Right atrium auricular region (tissue), 2 donors: ENCODE data around the gene RPS6KA1. TPM values are rescaled to one million over a fixed set of nuclear protein-coding genes. Genes with fewer than 3 reads are reported as not detected.
A peak's percentile ranks its signal among the peaks of the same experiment; 100 is the strongest.
"Not testable (repeated sequence)": the region's sequence is repeated elsewhere in the genome, so short reads cannot be mapped to it uniquely, and the experiment has no call there.

Source experiments
- DNase-seq: peaks from one replicate; pipeline ENCODE4 v3.0.0-alpha.2; 2019; ENCODE audit warnings: low spot score
- H3K27ac ChIP-seq, 2 donors: fragments of 200-600 bp; sonication (generic); 1 replicate in 1 of 2; 2 replicates in 1 of 2; pipeline ENCODE4 v1.5.1; 2016 to 2019
- H3K27me3 ChIP-seq, 2 donors: fragments of 200-600 bp; sonication (generic); one replicate each; pipeline versions ENCODE4 v1.5.1 to v1.6.0; 2017 to 2019
- H3K36me3 ChIP-seq: fragments of 200-600 bp; sonication (generic); one replicate; pipeline ENCODE4 v1.5.1; 2016
- H3K4me1 ChIP-seq, 2 donors: fragments of 200-600 bp; sonication (generic); one replicate each; pipeline versions ENCODE4 v1.5.1 to v1.6.0; 2017 to 2019
- H3K4me3 ChIP-seq, 2 donors: fragments of 200-600 bp; sonication (generic); 1 replicate in 1 of 2; 2 replicates in 1 of 2; pipeline ENCODE4 v1.5.1; 2017 to 2019; ENCODE audit warnings: mild to moderate bottlenecking in 1 of 2, moderate library complexity in 1 of 2
- H3K9me3 ChIP-seq, 2 donors: fragments of 200-600 bp; sonication (generic); one replicate each; pipeline ENCODE4 v1.5.1; 2019
- total RNA-seq, 2 donors: library from RNA; depleted of rRNA; stranded (reverse); fragments of >200 nt; gene quantifications; one replicate each; pipeline ENCODE4 v1.1.0, GENCODE V29; 2016
- TF ChIP-seq, protein P1 (sequence below), 2 donors: fragments of 200-600 bp; sonication (generic); IDR thresholded peaks; one replicate each; pipeline ENCODE4 v1.5.1; 2019; ENCODE audit warnings: antibody characterized with exemption in 2 of 2

Gene RPS6KA1
- total RNA-seq, 2 donors from 2014 or later = 1.8 to 6.9 TPM

DNA sequence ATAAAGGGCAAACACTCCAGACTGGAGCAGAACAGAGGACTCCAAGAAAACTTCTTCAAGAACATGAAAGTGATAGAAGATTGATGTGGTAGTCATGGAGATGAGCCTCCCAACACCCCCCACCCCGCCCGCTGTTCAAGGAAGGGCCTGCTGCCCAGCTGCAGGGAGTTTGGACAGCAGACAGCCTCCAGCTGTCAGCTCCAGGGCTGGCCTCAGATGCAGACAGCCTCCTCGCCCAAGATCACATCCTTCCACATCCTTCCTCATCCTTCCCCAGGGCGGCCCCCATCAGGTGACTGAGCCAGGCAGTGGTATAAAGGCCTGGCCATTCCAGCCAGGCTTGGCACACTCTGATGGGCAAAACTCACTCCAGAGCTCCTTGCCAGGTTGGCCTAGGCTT lies 32.7 kb upstream of the RPS6KA1 start:
- no peak for DNase-seq
- no peak overlapping the region for H3K27ac ChIP-seq
- no peaks in the 10 kb centered on the region for H3K27me3 ChIP-seq

DNA sequence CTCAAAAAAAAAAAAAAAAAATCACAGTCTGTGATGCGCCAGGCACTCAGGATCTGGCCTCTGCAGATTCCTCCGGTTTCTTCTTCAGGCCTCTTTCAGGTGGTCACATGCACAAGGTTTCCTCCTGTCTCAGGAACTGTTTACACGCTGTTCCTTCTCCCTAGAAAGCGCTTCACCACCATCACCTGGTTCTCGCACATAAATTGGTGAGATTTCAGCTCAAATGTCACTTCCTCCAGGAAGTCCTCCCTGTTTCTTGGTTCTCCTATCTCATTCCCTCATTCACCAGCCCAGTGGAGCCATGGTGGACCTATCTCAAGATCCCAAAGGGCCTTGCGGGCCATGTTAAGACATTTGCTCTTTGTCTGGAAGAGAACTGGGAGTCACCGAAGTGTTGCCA lies 30.7 kb upstream of the RPS6KA1 start:
- Histone ChIP-seq H3K4me3 (no peak overlapping the region), H3K4me1 (peaks cover 0 to 18% of the 10 kb centered on the region in 2 donors), H3K27ac (no peak overlapping the region), H3K36me3 (no peaks in the 10 kb centered on the region), H3K27me3 (no peaks in the 10 kb centered on the region), H3K9me3 (no peaks in the 10 kb centered on the region)
- TF ChIP-seq, protein P1, sequence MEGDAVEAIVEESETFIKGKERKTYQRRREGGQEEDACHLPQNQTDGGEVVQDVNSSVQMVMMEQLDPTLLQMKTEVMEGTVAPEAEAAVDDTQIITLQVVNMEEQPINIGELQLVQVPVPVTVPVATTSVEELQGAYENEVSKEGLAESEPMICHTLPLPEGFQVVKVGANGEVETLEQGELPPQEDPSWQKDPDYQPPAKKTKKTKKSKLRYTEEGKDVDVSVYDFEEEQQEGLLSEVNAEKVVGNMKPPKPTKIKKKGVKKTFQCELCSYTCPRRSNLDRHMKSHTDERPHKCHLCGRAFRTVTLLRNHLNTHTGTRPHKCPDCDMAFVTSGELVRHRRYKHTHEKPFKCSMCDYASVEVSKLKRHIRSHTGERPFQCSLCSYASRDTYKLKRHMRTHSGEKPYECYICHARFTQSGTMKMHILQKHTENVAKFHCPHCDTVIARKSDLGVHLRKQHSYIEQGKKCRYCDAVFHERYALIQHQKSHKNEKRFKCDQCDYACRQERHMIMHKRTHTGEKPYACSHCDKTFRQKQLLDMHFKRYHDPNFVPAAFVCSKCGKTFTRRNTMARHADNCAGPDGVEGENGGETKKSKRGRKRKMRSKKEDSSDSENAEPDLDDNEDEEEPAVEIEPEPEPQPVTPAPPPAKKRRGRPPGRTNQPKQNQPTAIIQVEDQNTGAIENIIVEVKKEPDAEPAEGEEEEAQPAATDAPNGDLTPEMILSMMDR (IDR thresholded peaks at IDR 0.05) = no peak
- DNase-seq = no peak

More for the DNA sequence above, 32.7 kb upstream of the RPS6KA1 start:
- TF ChIP-seq, protein P1 (IDR thresholded peaks at IDR 0.05) = no peak
- Histone ChIP-seq H3K9me3 (no peaks in the 10 kb centered on the region), H3K4me3 (no peak overlapping the region), H3K36me3 (no peaks in the 10 kb centered on the region), H3K4me1 (peaks cover 0 to 17% of the 10 kb centered on the region in 2 donors)

DNA sequence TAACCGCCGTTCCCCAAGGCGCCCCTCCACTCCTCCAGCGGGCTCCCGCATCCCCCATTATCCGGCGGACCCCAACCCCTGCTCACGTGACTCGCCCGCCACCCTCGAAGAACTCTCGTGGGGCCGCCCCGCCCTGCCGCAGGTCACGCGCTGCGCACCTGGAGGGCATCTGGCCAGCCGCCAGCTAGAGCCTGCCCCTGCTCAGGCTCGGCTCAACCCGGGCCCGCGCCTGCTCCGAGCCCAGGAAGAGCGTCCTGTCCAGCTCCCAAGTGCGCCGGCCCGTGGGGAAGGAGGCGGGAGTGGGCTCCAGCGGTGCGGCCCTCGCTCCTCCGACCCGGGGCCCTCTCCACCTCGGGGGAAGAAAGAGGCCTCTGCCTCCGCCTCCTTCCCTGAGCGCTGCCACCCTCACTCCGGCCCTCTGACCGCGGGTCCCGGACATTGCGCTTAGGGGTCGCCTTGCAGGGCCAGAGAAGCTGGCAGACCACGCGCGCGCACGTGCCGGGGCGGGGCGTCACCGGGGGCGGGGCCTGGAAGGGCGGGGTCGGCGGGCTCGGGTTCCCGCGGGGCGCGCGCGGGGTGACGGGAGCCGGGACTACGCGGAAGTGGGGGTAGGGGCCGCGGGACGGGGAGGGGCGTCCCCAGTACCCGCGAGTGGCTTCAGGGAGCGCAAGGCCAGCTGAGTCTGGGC lies 28.9 kb upstream of the RPS6KA1 start:
- H3K9me3 ChIP-seq = no peaks in the 10 kb centered on the region
- TF ChIP-seq, protein P1 (IDR thresholded peaks at IDR 0.05) = peak in 1 of 2 donors; percentile 44
- DNase-seq = peak; percentile 78
- H3K27ac ChIP-seq = peak overlapping the region; percentile 89 to 93
- H3K27me3 ChIP-seq = no peaks in the 10 kb centered on the region
- H3K4me3 ChIP-seq = peak overlapping the region; percentile 70 to 72
- H3K4me1 ChIP-seq = peaks cover 0 to 18% of the 10 kb centered on the region in 2 donors
- H3K36me3 ChIP-seq = no peaks in the 10 kb centered on the region

DNA sequence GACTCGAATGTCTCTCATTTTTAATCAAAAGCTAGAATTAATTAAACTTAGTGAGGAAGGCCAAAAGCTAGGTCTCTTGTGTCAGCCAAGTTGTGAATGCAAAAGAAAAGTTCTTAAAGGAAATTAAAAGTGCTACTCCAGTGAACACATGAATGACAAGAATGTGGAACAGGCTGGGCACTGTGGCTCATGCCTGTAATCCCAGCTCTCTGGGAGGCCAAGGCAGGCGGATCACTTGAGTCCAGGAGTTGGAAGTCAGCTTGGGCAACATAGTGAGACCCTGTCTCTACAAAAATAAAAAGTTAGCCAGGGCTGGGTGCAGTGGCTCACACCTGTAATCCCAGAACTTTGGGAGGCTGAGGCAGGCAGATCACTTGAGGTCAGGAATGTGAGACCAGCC lies 18.9 kb upstream of the RPS6KA1 start:
- not testable (repeated sequence) for H3K4me1 ChIP-seq, H3K27ac ChIP-seq, H3K9me3 ChIP-seq, H3K36me3 ChIP-seq, DNase-seq, H3K27me3 ChIP-seq, H3K4me3 ChIP-seq

DNA sequence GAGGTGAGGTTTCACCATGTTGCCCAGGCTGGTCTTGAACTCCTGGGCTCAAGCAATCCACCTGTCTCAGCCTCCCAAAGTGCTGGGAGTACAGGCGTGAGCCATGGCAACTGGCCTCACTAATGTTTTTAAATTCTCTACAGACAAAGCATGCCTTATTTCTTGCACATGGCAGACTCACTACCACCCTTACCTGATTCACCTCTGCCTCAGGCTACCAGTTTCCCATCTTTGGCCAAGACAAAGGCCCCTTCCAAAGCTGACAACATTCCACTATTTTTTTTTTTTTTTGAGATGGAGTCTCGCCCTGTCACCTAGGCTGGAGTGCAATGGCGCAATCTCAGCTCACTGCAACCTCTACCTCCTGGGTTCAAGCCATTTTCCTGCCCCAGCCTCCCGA lies 13.7 kb upstream of the RPS6KA1 start:
- H3K4me1 ChIP-seq, H3K9me3 ChIP-seq, DNase-seq, H3K4me3 ChIP-seq, H3K27me3 ChIP-seq, H3K27ac ChIP-seq, H3K36me3 ChIP-seq: not testable (repeated sequence)

DNA sequence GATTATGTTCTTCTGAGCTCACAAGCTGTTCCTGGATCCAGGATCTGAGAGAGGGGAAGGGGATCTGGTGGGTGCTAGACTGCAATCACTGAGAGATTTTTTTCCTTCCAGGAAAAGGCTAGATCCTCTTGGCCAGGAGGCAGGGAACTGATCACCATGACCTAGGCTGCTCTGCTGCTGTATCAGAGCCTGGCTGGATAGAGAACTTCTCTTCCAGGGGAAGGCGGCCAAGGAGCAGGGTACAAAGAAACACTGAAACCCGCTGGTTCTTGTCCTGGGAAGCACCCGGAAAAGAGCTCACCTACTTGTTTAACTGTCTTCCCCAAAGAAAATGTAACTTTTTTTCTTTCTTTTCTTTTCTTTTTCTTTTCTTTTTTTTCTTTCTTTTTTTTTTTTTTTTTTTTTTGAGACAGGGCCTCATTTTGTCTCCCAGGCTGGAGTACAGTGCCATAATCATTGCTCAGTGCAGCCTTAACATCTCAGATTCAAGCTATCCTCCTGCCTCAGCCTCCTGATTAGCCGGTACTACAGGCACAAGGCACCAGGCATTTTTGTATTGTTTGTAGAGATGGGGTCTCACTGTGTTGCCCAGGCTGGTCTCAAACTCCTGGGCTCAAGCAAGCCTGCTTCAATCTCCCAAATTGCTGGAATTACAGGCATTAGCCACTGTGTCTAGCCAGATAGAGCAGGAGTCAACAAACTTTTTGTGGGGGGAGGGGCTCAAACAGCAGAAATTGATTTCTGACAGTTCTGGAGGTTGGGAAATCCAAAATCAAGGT lies 12.4 kb upstream of the RPS6KA1 start:
- H3K4me3 ChIP-seq = no peak overlapping the region
- no peaks in the 10 kb centered on the region for H3K4me1 ChIP-seq
- no peak overlapping the region for H3K27ac ChIP-seq
- TF ChIP-seq, protein P1 (IDR thresholded peaks at IDR 0.05) = no peak
- no peak for DNase-seq
- H3K9me3 ChIP-seq = no peaks in the 10 kb centered on the region
- no peaks in the 10 kb centered on the region for H3K27me3 ChIP-seq
- no peaks in the 10 kb centered on the region for H3K36me3 ChIP-seq
